Gastrocnemius medialis (tissue), 4 donors: Measurements from ENCODE around the gene ARL6IP1.

ENCODE experiments used
- POLR2A ChIP-seq, 2 donors: fragments of 450-650 bp; IDR thresholded peaks; one replicate each; pipeline ENCODE4 v1.6.1; 2017; ENCODE audit warnings: antibody characterized with exemption in 2 of 2, mild to moderate bottlenecking in 2 of 2, moderate library complexity in 2 of 2
- TF ChIP-seq, protein P1 (sequence below), 5 experiments: fragments of 450-650 bp in 3 of 5; fragments of 200-600 bp in 2 of 5; sonication (generic) in 2 of 5; IDR thresholded peaks in 4 of 5; conservative IDR thresholded peaks in 1 of 5; 1 replicate in 4 of 5; 2 replicates in 1 of 5; pipeline ENCODE4 v1.5.1; 2016 to 2019; ENCODE audit warnings: antibody characterized with exemption in 5 of 5, mild to moderate bottlenecking in 3 of 5, moderate library complexity in 3 of 5

DNA sequence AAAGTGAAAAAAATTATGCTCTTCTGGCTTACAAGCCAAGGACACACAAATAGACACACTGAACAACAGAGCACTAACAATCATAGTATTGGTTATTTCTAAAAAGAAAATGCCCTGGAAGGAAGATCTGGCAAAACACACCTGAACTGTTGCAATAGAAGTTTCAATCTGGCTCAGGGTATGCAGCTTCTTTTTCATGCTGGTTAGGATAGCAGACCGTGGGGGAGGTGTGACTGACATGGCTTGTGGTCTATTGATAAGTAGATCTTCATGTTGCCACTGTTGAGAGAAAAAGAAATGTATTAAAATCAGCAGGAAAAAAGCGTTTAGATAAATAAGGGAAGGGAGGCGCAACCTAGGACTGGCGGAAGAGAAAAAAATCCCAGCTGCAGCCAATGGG lies 26.5 kb upstream of the ARL6IP1 start:
- TF ChIP-seq, protein P1, sequence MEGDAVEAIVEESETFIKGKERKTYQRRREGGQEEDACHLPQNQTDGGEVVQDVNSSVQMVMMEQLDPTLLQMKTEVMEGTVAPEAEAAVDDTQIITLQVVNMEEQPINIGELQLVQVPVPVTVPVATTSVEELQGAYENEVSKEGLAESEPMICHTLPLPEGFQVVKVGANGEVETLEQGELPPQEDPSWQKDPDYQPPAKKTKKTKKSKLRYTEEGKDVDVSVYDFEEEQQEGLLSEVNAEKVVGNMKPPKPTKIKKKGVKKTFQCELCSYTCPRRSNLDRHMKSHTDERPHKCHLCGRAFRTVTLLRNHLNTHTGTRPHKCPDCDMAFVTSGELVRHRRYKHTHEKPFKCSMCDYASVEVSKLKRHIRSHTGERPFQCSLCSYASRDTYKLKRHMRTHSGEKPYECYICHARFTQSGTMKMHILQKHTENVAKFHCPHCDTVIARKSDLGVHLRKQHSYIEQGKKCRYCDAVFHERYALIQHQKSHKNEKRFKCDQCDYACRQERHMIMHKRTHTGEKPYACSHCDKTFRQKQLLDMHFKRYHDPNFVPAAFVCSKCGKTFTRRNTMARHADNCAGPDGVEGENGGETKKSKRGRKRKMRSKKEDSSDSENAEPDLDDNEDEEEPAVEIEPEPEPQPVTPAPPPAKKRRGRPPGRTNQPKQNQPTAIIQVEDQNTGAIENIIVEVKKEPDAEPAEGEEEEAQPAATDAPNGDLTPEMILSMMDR (IDR thresholded peaks at IDR 0.05 in 4 of 5, conservative IDR thresholded peaks at IDR 0.05 in 1 of 5): no peak
- TF ChIP-seq POLR2A (IDR thresholded peaks at IDR 0.05): no peak
